IPS-18c (cell line): ENCODE data around the gene HYOU1.
"Not testable (repeated sequence)": the region's sequence is repeated elsewhere in the genome, so short reads cannot be mapped to it uniquely, and the experiment has no call there.

ENCODE experiments used
- H3K4me3 ChIP-seq: 2 replicates; pipeline ENCODE4 v1.7.0; 2013; ENCODE audit warnings: low read depth, mild to moderate bottlenecking, low read length, moderate library complexity; ENCODE audit not compliant: insufficient read depth
- H3K9me3 ChIP-seq: one replicate; pipeline ENCODE4 v1.6.1; 2013; ENCODE audit warnings: mild to moderate bottlenecking, low read length, moderate library complexity; ENCODE audit not compliant: control insufficient read depth, insufficient read depth

The HYOU1 gene

DNA sequence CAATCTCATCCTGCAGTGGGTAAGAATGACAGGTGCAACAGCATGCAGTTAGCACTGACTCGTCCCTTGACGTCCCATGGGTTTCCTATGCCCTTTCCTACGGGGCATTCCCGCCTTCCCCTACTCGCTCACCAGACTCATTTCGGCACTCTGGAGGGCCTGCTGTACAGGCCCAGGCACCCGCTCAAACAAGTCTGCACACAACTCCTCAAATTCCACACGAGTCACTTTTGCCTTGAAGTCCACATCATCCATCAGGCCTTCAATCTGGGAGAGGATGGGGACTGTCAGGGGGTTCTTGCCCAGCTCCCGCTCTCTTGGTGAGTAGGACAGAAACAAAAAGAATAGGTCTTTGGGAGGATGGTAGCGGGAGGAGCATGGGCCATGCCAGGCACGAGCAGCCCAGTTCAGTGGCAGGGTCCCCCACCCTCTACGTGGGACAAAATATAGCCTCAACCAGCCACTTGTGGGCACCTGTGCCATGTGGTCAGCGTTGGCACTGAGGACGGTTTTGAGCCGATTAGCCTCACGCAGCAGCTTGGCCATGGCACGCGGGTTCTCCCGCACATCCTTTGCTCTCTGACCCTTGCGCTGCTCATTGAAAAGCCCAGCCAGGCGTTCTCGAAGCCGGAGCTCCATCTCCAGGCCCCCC lies 4.7 kb downstream of the HYOU1 start:
- H3K9me3 ChIP-seq = peaks cover 4% of the 10 kb centered on the region
- no peak overlapping the region for H3K4me3 ChIP-seq

DNA sequence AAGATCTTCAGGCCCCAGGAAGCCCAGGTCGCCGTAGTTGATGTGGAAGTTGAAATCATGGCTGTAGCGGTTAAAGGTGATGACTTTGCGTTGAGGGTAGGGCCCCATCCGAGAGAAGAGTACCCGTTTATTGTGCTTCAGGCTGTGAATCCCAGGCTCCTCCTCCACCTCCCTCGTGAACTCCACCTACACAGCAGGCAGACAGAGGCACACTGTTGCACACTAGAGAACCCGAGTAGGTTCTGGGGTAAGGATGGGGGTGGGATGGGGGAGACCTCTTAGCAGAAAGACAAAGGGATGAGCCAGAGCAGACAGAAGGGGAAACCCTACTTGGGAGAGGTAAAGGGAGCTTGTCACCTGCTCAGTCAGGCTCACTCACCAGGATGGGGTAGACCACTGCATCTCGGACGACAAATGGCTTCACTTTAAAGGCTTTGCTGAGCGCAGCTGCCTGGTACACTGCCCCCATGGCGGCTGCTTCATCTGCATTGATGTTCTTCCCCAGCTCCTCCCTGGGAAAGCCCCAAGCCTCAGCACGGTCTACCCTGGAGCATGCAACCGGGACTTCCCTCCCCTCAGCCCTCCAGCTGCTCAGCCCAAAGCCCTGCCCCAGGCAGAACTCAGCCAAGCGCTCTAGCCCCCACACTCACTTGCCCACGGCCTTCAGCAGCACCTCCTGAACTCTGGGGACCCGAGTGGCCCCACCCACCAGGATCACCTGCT lies 5.4 kb downstream of the HYOU1 start:
- Histone ChIP-seq H3K4me3 (no peak overlapping the region), H3K9me3 (peaks cover 4% of the 10 kb centered on the region)

DNA sequence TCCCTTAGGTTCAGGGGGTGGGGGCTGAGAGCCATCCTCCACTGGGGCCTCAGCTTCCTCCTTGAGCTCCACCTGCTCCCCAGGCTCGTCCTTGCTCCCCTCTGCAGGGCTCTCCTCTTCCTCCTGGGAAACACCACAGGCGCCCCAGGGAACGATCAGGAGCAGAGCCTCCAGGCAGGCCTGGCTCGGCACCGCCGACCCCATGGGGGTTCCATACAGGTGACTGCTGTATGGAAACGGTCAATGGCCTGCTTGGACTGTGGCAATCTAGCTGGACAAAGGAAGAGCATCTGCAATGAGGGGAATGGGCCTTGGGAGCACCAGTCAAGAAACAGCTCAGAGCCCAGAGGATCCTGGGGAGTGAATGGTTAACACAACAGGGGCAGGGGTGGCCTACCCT lies 7.9 kb downstream of the HYOU1 start:
- H3K4me3 ChIP-seq = no peak overlapping the region
- peaks cover 4% of the 10 kb centered on the region for H3K9me3 ChIP-seq

DNA sequence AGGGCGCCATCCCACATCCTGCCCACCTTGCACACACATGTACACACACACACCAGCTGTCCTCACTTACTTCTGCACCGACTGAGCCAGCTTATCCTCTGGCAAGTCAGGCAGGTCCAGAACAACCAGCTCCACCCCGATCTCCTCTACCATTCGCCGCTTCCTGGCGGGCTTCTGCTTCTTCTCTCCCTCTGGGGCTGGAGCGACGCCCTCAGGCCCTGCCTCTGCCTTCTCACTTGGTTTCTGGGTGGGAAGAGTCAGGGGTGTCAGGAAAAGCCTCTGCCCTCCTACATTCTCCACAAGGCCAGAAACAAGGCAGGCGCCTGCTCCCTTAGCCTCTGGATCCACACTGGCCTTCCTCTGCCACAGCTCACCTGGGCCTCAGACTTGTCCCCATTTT lies 8.4 kb downstream of the HYOU1 start:
- H3K9me3 ChIP-seq = peaks cover 6% of the 10 kb centered on the region
- no peak overlapping the region for H3K4me3 ChIP-seq

DNA sequence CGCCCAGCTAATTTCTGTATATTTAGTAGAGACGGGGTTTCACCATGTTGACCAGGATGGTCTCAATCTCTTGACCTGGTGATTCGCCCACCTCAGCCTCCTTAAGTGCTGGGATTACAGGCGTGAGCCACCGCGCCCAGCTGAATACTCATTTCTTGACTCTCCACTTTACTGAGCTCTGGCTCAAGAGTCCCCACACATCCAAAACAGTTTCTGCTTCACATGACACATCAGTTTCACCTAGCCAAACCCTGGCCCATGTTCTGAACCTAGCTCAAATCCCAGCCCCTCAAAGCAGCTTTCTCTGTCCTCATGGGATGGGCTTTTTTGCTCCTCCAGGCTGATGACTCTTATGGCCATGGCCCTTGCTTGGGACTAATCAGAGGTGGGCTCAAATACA lies 9.8 kb downstream of the HYOU1 start:
- Histone ChIP-seq H3K4me3 (no peak overlapping the region), H3K9me3 (peaks cover 4% of the 10 kb centered on the region)

DNA sequence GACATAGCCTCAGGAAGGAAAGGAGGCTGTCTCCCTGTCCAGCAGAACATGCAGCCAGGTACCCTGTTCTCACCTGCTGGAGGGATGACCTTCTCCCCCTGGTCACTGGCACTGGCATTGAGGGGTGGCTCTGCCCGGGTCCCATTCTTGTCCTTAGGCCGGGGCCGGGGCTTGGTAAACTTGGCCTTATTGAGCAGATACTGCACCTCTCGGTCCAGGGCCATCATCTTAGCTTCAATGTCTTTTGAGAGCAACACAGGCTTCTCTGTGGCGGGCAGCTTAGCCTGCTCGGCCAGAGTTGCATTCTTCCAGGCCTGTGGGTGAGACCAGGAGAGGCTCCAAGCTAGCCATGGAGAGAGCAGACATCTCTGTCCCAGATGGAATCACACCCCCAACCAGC lies 10.5 kb downstream of the HYOU1 start:
- H3K9me3 ChIP-seq = peaks cover 4% of the 10 kb centered on the region
- no peak overlapping the region for H3K4me3 ChIP-seq

DNA sequence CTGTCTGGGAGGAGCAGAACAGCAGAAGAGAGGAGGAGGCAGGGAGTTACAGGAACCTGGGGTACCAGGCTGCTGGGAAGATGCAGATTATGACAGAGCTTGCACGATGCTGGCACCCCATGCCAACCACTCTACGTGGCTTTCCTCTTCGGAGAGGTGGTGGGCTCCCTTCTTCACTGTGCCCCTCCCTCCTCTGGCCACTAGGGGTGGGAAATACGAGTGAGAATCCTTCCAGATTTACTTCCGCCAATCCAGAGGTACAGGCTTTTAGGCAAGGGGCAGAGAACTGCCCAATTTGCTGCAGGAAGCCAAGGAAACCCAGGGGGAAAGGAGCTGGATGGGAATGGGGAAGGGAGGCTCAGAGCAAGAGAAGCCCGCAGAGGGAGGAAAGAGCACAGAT lies 12.3 kb downstream of the HYOU1 start:
- Histone ChIP-seq H3K4me3 (no peak overlapping the region), H3K9me3 (peaks cover 4% of the 10 kb centered on the region)

DNA sequence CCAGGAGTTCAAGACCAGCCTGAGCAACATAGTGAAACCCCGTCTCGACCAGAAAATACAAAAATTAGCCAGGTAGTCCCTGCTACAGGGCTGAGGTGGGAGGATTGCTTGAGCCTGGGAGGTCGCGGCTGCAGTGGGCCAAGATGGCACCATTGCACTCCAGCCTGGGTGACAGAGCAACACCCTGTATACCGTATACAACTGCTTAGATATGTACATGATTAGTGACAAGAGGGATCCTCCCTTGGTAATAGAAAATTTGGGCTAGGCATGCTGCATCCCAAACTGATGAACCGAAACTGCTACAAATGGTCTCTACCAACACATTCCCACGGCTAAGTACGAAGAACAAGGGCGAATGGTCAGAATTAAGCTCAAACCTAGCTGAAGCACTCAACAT lies 14.1 kb downstream of the HYOU1 start:
- Histone ChIP-seq H3K4me3 (no peak overlapping the region), H3K9me3 (peaks cover 2% of the 10 kb centered on the region)

DNA sequence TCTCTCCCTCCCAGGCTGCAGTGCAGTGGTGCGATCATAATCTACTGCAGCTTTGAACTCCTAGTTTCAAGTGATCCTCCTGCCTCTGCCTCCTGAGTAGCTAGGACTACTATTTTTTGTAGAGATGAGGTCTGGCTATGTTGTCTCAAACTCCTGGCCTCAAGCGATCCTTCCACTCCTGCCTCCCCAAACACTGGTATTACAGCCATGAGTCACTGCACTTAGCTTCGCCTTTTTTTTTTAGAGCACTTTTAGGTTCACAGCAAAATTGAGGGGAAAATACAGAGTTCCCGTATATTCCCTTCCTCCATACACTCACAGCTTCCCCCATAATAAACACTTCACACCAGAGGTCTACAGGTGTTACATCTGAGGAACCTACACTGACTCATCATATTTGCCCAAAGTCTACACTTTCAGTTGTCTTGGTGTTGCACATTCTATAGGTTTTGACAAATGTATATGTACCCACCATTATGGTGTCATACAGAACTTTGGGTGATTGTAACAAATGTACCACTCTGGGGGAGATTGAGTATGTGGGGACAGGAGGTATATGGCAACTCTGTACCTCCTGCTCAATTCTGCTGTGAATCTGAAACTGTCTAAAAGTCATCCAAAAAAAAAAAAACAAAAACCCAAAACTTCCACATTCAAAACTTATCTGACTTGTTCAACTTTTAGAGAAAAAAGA lies 15.0 kb downstream of the HYOU1 start:
- Histone ChIP-seq H3K4me3 (no peak overlapping the region), H3K9me3 (peaks cover 2% of the 10 kb centered on the region)

DNA sequence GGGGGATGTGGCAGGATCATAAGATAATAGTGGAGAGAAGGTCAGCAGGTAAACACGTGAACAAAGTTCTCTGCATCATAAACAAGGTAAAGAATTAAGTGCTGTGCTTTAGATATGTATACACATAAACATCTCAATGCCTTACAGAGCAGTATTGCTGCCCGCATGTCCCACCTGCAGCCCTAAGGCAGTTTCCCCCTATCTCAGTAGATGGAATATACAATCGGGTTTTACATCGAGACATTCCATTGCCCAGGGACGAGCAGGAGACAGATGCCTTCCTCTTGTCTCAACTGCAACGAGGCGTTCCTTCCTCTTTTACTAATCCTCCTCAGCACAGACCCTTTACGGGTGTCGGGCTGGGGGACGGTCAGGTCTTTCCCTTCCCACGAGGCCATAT lies 17.5 kb downstream of the HYOU1 start:
- not testable (repeated sequence) for H3K4me3 ChIP-seq, H3K9me3 ChIP-seq

DNA sequence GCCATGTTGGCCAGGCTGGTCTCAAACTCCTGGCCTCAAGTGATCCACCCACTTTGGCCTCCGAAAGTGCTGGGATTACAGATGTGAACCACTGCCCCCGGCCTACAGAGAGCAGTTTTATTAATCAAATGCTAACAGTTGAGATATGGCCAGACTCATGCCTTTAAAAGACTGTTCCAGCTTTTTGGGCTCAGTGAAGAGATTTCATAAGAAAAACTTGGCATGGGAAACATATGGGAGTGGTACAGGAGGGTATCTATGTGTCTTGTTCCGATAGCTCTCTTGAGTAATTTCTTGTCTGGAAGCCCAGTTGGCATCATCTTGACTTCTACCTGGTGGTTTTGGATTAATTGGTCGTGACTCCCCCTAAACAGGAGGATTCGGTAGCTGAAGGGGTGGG lies 18.1 kb downstream of the HYOU1 start:
- peaks cover 2% of the 10 kb centered on the region for H3K9me3 ChIP-seq
- H3K4me3 ChIP-seq = no peak overlapping the region

DNA sequence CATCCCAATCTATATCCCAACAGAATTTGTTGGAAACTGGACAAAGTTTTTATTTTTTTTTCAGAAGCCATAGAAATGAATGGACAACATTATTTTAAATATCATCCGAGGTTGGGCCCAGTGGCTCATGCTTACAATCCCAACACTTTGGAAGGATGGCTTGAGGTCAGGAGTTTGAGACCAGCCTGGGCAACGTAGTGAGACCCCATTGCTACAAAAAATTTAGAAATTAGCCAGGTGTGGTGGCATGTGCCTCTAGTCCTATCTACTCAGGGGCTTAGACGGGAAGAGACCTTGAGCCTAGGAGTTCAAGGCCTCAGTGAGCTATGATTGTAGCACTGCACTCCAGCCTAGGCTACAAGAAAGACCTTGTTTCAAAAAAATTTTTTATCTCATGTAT lies 22.2 kb downstream of the HYOU1 start:
- Histone ChIP-seq H3K9me3 (no peaks in the 10 kb centered on the region), H3K4me3 (no peak overlapping the region)

DNA sequence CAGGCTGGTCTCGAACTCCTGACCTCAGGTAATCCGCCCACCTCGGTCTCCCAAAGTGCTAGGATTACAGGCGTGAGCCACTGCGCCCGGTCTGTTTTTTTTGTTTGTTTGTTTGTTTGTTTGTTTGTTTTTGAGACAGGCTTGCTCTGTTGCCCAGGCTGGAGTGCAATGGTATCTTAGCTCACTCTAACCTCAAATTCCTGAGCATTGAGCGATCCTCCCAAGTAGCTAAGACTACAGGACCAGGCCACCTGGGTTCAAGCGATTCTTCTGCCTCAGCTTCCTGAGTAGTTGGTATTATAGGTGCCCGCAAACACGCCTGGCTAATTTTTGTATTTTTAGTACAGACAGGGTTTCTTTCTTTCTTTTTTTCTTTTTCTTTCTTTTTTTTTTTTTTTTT lies 23.6 kb downstream of the HYOU1 start:
- H3K4me3 ChIP-seq, H3K9me3 ChIP-seq: not testable (repeated sequence)

DNA sequence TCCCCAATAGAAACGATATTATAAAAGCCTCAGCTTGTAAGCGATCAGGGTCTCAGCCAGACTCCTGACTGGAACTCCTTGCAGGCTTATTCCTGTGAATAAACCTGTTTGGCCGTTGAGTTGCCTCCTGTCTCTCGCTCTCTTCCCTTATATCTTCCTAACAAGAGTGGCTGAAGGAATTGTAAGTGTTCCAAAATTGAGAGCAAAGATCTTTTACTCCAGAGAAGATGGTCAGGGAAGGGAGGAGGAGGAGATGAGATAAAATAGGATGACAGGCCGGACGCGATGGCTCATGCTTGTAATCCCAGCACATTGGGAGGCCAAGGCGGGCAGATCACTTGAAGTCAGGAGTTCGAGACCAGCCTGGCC lies 25.1 kb downstream of the HYOU1 start:
- H3K9me3 ChIP-seq = no peaks in the 10 kb centered on the region
- H3K4me3 ChIP-seq = no peak overlapping the region

DNA sequence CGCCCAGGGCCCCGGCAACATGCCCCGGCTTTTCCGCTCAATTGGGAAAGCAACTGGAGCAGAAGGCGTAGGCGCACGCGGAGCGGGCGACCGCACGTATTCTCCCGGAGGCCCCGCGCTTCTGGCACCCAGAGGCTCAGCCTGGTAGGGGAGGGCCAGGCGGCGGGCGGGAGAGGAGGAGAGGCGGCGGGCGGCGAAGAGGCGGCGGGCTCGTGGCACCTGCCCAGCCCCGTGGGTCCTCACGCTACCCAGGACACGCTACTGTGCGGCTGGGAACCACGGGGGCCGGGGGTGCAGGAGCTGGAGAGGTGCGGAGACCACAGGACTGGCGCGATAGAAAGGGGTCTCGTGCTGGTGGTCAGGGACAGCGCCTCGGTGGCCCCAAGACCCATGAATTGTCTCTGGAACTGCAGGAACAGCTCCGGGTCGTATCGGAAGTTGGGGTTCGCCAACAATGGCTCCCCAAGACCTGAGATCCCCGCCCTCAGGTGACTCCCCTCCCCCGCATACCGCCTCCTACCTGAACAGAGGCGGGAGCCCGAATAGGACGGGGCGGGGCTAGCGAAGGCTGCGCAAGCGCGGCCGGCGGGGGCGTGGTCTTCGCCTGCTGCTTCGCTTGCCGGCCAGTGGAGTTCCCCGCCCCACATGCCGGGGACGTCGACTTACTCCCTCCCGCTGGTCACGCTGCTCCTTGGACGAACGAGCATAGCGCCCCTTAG lies 26.5 kb downstream of the HYOU1 start, which contains the start of gene SLC37A4:
TSS of gene SLC37A4 (minus strand) at position 549 of the 719 bp plus-strand sequence.
- Histone ChIP-seq H3K4me3 (peak within 1 kb of the TSS; percentile 90), H3K9me3 (no peaks in the 10 kb centered on the region)

DNA sequence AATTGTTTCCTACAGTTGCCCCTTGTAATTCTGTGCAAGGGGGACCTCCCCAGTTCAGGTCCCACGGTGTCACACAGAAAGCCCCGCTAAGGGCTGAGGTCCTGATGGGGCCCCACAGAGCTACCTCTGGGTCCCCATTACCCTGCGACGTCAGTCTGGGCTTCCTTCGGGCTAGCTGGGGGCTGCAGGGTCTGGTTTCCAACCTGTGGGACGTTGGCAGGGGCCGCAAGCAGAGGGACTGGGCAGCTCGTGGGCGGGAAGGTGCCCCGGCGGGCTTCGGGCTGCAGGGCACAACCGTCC lies 27.0 kb downstream of the HYOU1 start:
- H3K4me3 ChIP-seq = peak overlapping the region; percentile 90
- no peaks in the 10 kb centered on the region for H3K9me3 ChIP-seq

DNA sequence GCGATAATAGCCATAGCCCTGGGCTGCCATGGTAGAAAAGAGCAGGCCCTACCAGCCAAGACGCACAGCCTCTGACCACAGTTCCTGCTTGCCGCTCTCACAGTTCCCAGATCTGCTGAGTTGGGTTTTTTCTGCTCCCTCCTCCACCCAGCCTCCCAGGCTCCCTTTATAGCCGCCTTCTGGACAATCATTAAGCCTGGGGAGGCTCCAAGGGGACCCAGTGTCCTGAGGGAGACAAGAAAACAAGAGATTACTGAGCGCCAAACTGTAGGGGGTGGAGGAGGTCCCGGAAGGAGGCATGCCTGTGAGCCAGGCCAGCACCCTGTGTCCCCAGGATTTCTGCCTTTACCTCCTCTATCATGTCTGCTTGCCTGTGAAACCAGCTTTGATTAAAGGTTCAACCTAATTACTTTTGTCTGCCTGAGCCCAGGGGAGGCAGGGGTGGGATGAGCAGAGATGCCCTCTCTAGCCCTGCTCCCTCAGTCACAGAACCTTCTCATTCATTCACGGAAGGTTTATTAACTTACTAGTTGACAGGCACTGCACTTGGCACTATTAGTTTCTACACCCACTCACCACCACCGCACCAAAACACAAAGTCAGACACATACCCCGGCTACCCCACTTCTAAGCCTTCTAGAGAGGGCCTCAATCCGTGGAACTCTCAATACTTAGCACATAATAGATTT lies 27.5 kb downstream of the HYOU1 start:
- Histone ChIP-seq H3K9me3 (no peaks in the 10 kb centered on the region), H3K4me3 (peak overlapping the region; percentile 90)

DNA sequence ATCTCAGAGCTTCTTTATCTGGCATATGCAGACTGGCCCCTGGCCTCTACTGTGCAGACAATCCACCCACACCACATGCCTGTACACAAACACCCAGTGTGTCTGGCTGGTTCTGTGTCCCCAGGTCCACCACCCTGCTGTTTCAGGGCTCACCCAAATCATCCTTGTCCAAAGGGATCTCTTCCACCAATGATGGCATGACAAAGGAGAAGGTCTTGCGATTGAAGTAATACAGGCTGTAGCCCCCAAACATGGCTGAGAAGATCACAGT lies 28.0 kb downstream of the HYOU1 start:
- peak overlapping the region; percentile 90 for H3K4me3 ChIP-seq
- no peaks in the 10 kb centered on the region for H3K9me3 ChIP-seq
